GM12873 (cell line): ENCODE results near the gene TAAR6.

Source experiments
- CTCF ChIP-seq: IDR thresholded peaks from 2 replicates; pipeline ENCODE4 v1.5.1; 2012; ENCODE audit warnings: low read depth, mild to moderate bottlenecking, moderate library complexity, low read length, control low read depth; ENCODE audit not compliant: insufficient read depth; ENCODE audit errors: missing control alignments

TAAR6 gene

DNA sequence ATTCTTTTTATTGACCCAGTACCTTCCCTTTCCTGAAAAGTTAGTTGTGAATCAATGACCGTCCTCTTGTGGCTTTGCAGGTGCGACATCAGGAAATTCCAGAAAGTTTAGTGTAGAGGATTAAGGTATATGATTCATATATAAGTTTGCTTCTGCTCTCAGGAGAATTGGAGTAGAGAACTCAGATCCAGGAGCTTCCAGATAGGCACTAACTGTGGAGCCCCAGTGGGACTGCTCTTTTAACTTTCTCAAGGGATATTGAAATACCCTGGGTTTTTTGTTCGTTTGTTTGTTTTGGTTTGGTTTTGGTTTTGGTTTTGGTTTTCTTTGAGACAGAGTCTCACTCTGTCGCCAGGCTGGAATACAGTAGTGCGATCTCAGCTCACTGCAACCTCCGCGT, 44.4 kb downstream of the TAAR6 start:
- no peak for TF ChIP-seq CTCF

DNA sequence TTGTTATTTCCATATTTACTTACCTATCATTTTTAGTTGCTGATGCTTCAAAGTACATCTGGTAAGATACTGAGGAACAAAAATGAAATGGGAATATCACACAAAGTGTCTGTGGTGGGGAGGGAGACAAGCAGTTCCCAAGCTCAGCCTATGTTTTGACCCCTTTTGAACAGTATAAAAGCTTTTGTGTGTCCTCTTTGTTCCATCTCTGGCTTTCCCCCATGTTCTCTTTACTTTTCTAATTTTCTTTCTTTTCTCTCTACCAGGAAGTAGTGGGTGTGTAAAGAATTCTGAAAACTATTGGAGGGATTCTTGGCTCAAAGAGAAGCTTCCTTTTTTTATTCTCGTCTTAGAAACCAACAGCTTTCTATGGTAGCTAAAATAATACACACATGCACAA, 46.6 kb downstream of the TAAR6 start:
- no peak for TF ChIP-seq CTCF
